HepG2 (cell line): Measurements from ENCODE around the gene SAMD8. TPM values are rescaled to one million over a fixed set of nuclear protein-coding genes. Genes with fewer than 3 reads are reported as not detected.

Experiments
- CBX1 ChIP-seq: IDR thresholded peaks from one replicate; pipeline ENCODE4 v1.6.1; 2016; ENCODE audit warnings: antibody characterized with exemption, low read depth
- CEBPB ChIP-seq: IDR thresholded peaks from 2 replicates; pipeline ENCODE4 v1.6.1; 2011; ENCODE audit warnings: low read depth, low read length, improper control_type of control experiment, borderline replicate concordance
- KLF13 ChIP-seq: sonication (generic); formaldehyde crosslinking; IDR thresholded peaks from 2 replicates; pipeline ENCODE4 v1.4.0; 2020; ENCODE audit warnings: mild to moderate bottlenecking, missing genetic modification reagents
- MNT ChIP-seq: fragments of 450-650 bp; IDR thresholded peaks from 2 replicates; pipeline ENCODE4 v1.6.1; 2016
- MTF2 ChIP-seq: sonication (generic); formaldehyde crosslinking; IDR thresholded peaks from 2 replicates; pipeline ENCODE4 v1.5.0; 2020; ENCODE audit warnings: missing genetic modification reagents, borderline replicate concordance
- MXI1 ChIP-seq: IDR thresholded peaks from 3 replicates; pipeline ENCODE4 v1.6.1; 2012; ENCODE audit warnings: low read depth, low read length, inconsistent platforms, borderline replicate concordance
- POGK ChIP-seq: sonication (generic); formaldehyde crosslinking; conservative IDR thresholded peaks from 2 replicates; pipeline ENCODE4 v1.8.0; 2022; ENCODE audit warnings: mild to moderate bottlenecking, moderate library complexity, missing genetic modification reagents
- PRDM15 ChIP-seq: sonication (generic); formaldehyde crosslinking; IDR thresholded peaks from 2 replicates; pipeline ENCODE4 v1.4.0; 2020; ENCODE audit warnings: missing genetic modification reagents
- SCMH1 ChIP-seq: sonication (generic); formaldehyde crosslinking; IDR thresholded peaks from 2 replicates; pipeline ENCODE4 v1.9.0; 2021; ENCODE audit warnings: missing genetic modification reagents, mild to moderate bottlenecking, borderline replicate concordance
- SIX1 ChIP-seq: sonication (generic); formaldehyde crosslinking; IDR thresholded peaks from 2 replicates; pipeline ENCODE4 v1.4.0; 2020; ENCODE audit warnings: missing genetic modification reagents, borderline replicate concordance
- ZNF138 ChIP-seq: sonication (generic); formaldehyde crosslinking; IDR thresholded peaks from 2 replicates; pipeline ENCODE4 v1.5.0; 2020; ENCODE audit warnings: mild to moderate bottlenecking, low read depth, missing genetic modification reagents
- ZNF609 ChIP-seq: sonication (generic); formaldehyde crosslinking; IDR thresholded peaks from 2 replicates; pipeline ENCODE4 v1.4.0; 2020; ENCODE audit warnings: mild to moderate bottlenecking, missing genetic modification reagents, borderline replicate concordance
- ZNF644 ChIP-seq: IDR thresholded peaks from 2 replicates; pipeline ENCODE4 v1.6.1; 2016; ENCODE audit warnings: low read depth
- ZUFSP ChIP-seq: sonication (generic); formaldehyde crosslinking; IDR thresholded peaks from 2 replicates; pipeline ENCODE4 v1.9.0; 2021; ENCODE audit warnings: missing genetic modification reagents, mild to moderate bottlenecking, borderline replicate concordance
- polyA plus RNA-seq, 8 experiments: library from polyadenylated mRNA; depleted of rRNA in 3 of 8; stranded (reverse) in 7 of 8; unstranded in 1 of 8; fragments of >200 nt; fragmentation: Illumina TruSeq in 4 of 8; extraction: Trizol in 4 of 8; gene quantifications; 2 replicates each; pipeline versions ENCODE4 v1.2.1 to v1.2.3, GENCODE V29; 2011 to 2016; ENCODE audit warnings: low read depth in 4 of 8, missing spikeins in 1 of 8, mixed read lengths in 1 of 8; ENCODE audit not compliant: insufficient read depth in 1 of 8
- total RNA-seq, 5 experiments: library from RNA; depleted of rRNA; stranded (reverse); fragments of >200 nt; fragmentation: Illumina TruSeq; extraction: Trizol; gene quantifications; 2 replicates each; pipeline ENCODE4 v1.2.3, GENCODE V29; 2016; ENCODE audit warnings: low read depth in 1 of 5

The SAMD8 gene
- total and polyA plus RNA-seq, 2 of the 13 experiments (the other 11 are each of a cell fraction or from before 2014, with no cell fraction given) = 10.4 to 13.2 TPM

DNA sequence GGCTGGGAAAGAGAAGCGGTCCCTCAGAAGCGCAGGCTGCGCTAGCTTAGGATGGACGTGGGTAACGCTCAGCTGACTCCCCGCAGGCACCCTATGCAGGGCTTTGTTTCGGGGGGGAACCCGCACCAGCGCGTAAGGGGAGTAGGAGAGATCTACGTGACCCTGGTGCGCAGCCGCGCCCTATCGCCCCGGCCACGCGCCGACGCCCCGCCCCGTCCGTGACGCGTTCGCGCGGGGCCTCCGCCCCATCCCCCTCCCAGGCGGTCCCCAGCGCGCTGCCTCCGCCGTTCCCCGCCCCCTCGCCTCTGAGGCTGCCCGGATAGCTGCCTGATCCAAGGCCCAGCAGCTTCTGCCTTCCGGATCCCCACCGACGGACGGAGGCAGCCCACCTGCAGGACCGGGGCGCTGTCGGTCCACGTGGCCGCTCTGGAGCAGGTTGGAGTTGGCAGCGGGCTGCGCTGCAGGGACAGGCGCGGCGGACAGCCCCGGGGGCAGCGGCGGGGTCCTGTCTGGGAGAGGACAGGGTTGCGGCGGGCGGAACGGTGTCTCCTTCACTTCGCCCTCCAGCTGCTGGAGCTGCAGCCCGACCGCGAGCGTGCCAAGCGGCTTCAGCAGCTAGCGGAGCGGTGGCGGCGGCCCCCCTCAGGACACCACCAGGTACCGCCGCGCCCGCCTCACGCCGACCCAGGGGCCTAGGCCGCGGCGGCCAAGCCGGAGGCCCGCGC, 99.0 kb downstream of the SAMD8 start, which contains the start of gene VDAC2 (continued):
- no peak for TF ChIP-seq SCMH1
- TF ChIP-seq KLF13 (CRISPR knock-in tag) = peak; percentile 52; the same call in 1 of the 2 replicates
- no peak for TF ChIP-seq CBX1
- TF ChIP-seq ZNF138 (CRISPR knock-in tag) = peak; percentile 58; the same call in 1 of the 2 replicates
- TF ChIP-seq MXI1 = peak; percentile 19; the same call in 1 of the 3 replicates
- TF ChIP-seq MNT = peak; percentile 50; the same call in 1 of the 2 replicates
- no peak for TF ChIP-seq MTF2
- TF ChIP-seq ZNF609 (CRISPR knock-in tag) = peak; percentile 41; the same call in 1 of the 2 replicates
- TF ChIP-seq ZNF644 (CRISPR knock-in tag) = no peak
- TF ChIP-seq POGK = peak; percentile 77; the same call in 1 of the 2 replicates
- TF ChIP-seq ZUFSP = no peak
- TF ChIP-seq PRDM15 (CRISPR knock-in tag) = no peak
- no peak for TF ChIP-seq CEBPB
- no peak for TF ChIP-seq SIX1 (CRISPR knock-in tag)
